GM21381 (cell line): Measurements from ENCODE around the gene DMD.
"Not testable (repeated sequence)": the region's sequence is repeated elsewhere in the genome, so short reads cannot be mapped to it uniquely, and the experiment has no call there.

Source experiments
- ATAC-seq: cut with Tn5 transposase; IDR thresholded peaks from one replicate; pipeline ENCODE4 v1.9.1; 2021; ENCODE audit warnings: mild to moderate bottlenecking, moderate library complexity; ENCODE audit not compliant: unreplicated experiment

Gene DMD

GRCh38 chrX:32644476-32645245, 566.7 kb downstream of the DMD start:
- no peak for ATAC-seq

DNA sequence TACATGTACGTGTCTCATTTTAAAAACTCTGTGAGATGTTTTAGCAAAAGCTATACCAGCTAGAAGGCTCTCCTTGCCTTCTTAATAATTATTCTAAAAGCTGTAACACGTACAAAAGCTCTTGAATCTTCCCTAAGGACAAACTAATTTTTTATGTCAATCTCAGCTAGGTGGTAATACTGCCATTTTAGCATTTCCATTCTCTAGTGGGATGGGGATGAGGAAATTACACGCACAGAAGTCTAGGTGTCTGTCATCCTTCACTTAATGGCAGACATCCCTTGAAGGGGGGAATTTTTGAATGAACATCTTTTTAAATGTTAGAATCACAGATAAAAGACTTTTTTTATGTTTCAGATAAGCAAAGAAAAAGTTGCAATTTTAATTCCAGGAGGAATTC, 569.1 kb downstream of the DMD start:
- ATAC-seq: no peak

GRCh38 chrX:32618154-32618553, 593.2 kb downstream of the DMD start:
- ATAC-seq: no peak

DNA sequence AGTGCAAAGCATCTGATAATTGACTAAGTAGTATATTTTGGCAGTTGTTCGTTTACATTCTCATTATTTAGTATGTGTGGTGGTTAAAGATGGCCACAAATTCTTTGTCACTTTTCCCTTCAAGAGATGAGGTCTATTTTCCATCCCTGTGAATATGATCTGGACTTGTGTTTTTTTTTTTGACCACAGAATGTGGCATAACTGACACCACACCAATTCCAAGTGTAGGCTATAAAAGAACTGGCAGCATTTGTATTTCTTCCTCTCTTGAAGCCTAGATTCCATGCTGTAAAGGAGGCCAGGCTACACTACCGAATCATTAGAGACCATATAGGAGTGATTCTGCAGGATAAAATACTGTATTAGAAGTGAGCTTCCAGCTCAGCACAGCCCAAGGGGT, 596.6 kb downstream of the DMD start:
- no peak for ATAC-seq

DNA sequence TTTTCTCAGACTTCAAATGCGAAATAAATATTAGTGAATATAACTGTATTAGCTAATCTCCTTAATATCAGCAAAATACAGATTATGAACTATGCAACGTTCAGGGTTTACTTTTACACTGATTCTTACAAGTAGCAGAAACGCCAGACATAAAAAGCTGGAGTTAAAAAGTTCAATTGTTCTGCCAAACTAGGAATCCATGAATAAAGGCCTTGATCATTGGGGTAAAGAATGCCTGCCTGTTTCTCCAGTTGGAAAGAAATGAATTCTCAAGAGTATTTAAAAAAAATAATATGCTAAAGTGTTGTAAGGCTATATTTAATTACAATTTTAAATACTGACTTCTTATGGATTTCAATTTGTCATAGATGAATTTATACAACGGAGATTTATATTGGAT, 612.2 kb downstream of the DMD start:
- ATAC-seq: no peak

GRCh38 chrX:32598707-32599106, 612.6 kb downstream of the DMD start:
- no peak for ATAC-seq

- ATAC-seq: no peak
Measured at GRCh38 chrX:32597777-32598176, 613.6 kb downstream of the DMD start.

DNA sequence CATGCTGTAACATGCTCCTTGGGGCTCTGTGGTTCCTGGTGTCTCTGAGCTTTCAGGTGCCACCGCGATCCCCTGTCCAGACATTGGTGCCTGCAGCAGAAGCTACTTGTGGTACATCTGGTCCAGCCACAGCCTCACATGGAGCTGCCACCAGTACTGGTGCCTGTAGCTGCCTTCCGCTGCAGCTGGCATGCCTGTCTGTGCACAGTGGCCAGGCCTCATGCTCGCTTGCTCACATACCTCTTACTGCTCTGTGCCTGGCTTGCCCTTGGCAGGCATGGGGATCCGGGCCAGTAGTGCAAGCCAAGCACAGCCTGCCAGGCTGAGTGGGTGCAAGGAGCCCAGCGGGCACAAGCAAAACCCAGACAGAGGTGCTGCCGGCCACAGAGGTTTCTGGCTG, 618.6 kb downstream of the DMD start:
- ATAC-seq: no peak

DNA sequence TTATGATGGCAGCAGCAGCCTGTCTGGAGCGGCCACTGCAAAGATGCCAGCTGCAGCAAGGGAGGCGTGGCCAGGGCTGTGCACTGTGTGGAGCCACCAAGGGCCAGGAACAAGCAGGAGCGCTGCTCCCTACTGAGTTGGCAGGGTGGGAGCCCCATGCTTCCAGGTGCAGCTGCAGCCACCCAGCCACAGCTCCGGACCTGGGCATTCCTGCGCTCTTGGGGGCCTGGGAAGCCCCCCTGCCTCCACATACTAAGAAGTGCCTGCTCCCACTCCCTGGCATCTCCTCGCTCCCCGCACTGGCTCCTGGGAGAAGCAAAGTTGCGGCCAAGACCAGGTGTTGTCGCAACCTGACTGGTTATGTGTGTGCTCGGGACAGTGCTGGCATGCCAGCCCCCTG, 619.8 kb downstream of the DMD start:
- no peak for ATAC-seq

- ATAC-seq: no peak
Measured at GRCh38 chrX:32582729-32583128, 628.6 kb downstream of the DMD start.

DNA sequence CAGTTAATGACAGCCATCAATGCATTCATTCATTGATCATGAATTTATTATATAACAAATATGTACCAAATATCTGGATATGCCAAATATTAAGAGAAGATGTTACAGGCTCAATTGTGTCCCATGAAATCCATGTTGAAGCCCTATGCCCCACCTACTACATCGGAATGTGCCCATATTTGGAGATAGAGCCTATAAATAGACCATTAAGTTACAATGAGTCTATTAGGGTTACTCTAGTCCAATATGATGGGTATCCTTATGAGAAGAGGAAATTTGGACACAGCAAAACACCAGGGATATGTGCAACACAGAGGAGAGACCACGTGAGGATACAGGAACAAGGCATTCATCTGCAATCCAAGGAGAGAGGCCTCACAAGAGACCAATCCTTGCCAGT, 634.5 kb downstream of the DMD start:
- no peak for ATAC-seq

GRCh38 chrX:32572644-32573043, 638.7 kb downstream of the DMD start:
- no peak for ATAC-seq

DNA sequence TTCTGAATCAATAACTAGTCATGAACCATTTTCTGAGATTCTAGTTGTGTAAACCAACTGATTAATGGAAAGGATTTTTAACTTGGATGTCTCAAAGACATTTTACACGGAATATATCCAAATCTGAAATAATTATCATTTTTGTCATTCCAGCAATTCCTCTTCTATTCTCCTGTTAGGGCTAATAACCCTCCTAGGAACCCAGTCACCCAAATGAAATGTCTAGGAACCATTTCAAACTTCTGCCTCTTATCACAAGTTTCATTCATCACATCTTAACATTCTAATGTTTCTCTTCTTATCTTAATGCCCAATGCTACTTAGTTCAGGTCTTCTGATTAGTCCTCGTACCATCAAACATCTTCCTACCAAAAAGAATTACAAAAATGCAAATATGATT, 639.8 kb downstream of the DMD start:
- ATAC-seq: no peak

DNA sequence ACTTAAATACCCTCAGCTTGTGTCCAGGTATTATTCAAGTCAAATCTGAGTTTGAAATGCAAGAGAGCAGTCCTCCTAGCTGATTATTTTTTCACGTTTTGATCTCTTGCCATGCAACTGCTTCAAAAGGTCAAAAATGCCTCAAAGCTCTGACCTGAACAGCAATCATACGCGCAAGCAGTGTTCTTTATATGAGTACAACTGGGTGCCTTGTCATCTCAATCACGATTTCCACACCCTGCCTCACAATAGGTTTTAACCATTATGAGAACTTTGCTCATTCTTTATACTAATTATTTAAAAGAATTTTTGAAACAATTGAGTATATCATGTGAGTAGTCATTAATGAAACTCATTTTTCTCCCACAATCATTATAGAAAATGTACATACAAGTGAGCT, 649.1 kb downstream of the DMD start:
- no peak for ATAC-seq

GRCh38 chrX:32545101-32545500, 666.2 kb downstream of the DMD start:
- no peak for ATAC-seq

GRCh38 chrX:32538554-32538953, 672.8 kb downstream of the DMD start:
- ATAC-seq: no peak

- no peak for ATAC-seq
Measured at GRCh38 chrX:32533848-32534247, 677.5 kb downstream of the DMD start.

GRCh38 chrX:32532262-32532661, 679.1 kb downstream of the DMD start:
- no peak for ATAC-seq

- no peak for ATAC-seq
Measured at GRCh38 chrX:32530802-32531403, 680.4 kb downstream of the DMD start.

GRCh38 chrX:32528451-32528850, 682.9 kb downstream of the DMD start:
- not testable (repeated sequence) for ATAC-seq

DNA sequence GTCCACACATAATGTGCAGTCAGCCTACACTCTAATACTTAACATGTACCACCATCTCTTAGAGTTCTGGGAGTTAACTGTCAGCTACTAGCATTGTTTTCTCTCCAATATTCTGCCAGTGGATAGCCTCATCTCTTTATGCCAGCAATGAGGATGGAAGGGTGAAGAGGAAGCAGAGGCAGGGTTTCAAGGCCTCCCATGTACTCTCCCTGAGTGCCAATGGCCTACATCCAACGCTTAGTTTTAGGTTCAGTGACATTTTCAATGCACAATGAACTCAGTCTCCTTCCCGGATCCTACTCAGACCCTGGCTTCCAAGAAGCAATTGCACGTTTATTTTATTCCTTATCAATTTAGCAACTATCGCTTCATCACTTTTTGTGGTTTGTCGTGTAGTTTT, 686.1 kb downstream of the DMD start:
- no peak for ATAC-seq

GRCh38 chrX:32524385-32524784, 687.0 kb downstream of the DMD start:
- ATAC-seq: no peak

DNA sequence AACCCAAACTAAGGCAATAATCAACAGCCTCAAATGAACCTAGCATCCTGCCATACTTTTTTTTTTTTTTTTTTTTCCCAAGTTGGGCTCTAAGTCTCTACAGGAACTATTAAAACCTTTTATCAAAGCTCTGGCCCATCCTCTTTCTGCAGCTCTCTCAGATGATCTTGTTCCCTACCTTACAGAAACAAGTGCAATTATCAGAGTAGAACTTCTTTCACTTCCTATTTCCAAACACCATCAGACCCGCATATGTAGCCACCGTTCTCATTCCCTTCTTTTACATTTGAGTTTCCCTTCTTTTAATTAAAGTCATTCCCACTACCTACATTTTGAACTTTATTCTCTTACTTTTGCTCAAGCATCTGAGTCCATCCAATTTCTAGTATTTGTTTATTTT, 690.6 kb downstream of the DMD start:
- no peak for ATAC-seq
